H1 (cell line): ENCODE results near the gene GRIN3A. TPM values are rescaled to one million over a fixed set of nuclear protein-coding genes. Genes with fewer than 3 reads are reported as not detected.
A peak's percentile ranks its signal among the peaks of the same experiment; 100 is the strongest.

ENCODE experiments used
- ATF3 ChIP-seq: IDR thresholded peaks from 2 replicates; pipeline ENCODE4 v1.6.1; 2011; ENCODE audit warnings: low read depth, mild to moderate bottlenecking, low read length; ENCODE audit not compliant: insufficient read depth
- KDM4A ChIP-seq: IDR thresholded peaks from one replicate; pipeline ENCODE4 v1.7.1; 2012; ENCODE audit warnings: low read depth, mild to moderate bottlenecking, moderate library complexity, low read length, inconsistent platforms; ENCODE audit not compliant: severe bottlenecking
- polyA plus RNA-seq, 7 experiments: library from polyadenylated mRNA; depleted of rRNA in 3 of 7; stranded (reverse) in 5 of 7; unstranded in 2 of 7; fragments of >200 nt in 5 of 7; fragments of 200-250 nt in 2 of 7; gene quantifications; 1 replicate in 5 of 7; 2 replicates in 1 of 7; 4 replicates in 1 of 7; pipeline versions ENCODE4 v1.2.1 to v1.2.3, GENCODE V29; 2011 to 2013; ENCODE audit warnings: missing spikeins in 2 of 7, mixed read lengths in 2 of 7
- total RNA-seq: library from RNA; stranded (reverse); fragmentation: NEBNext Ultra II Directional; extraction: Animal tissue kit (Norgen Biotek cat#: 25700); gene quantifications from 2 replicates; pipeline ENCODE4 v1.2.1, GENCODE V29; 2021

The GRIN3A gene
- total and polyA plus RNA-seq, 2 of the 8 experiments (the other 6 are each of a cell fraction or from before 2014, with no cell fraction given), result 0.04 TPM; not detected in 1

DNA sequence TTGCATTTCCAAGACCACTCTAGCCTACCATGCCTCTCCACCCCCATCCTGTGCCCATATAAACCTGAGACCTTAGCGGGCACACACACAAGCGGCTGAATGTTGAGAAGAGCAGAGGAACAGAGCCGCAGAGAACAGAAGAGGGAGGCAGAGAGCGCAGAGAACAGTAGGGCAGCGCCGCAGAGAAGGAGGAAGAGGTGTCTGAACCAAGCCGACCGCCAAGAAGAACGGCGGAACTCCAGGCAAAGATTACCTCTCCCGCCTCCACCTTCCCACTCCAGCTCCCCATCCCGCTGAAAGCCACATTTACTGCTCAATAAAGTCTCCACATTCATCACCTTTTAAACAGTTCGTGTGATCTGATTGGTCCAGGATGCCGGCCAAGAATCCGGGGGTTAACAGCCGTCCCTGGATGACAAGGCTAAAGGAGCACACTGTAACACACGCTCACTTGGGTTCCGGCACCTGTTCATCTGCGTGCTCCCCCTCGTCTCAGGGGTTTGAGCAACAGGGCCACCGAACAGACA, 33.2 kb downstream of the GRIN3A start (continued):
- TF ChIP-seq ATF3, result no peak
- TF ChIP-seq KDM4A, result peak; percentile 51
